ENCODE results near the gene VPREB1. TPM values are rescaled to one million over a fixed set of nuclear protein-coding genes. Genes with fewer than 3 reads are reported as not detected.
A peak's percentile ranks its signal among the peaks of the same experiment; 100 is the strongest.

Gene VPREB1, protein sequence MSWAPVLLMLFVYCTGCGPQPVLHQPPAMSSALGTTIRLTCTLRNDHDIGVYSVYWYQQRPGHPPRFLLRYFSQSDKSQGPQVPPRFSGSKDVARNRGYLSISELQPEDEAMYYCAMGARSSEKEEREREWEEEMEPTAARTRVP
- not detected in 2 replicates for total RNA-seq
- polyA plus RNA-seq = not detected in 2 replicates

DNA sequence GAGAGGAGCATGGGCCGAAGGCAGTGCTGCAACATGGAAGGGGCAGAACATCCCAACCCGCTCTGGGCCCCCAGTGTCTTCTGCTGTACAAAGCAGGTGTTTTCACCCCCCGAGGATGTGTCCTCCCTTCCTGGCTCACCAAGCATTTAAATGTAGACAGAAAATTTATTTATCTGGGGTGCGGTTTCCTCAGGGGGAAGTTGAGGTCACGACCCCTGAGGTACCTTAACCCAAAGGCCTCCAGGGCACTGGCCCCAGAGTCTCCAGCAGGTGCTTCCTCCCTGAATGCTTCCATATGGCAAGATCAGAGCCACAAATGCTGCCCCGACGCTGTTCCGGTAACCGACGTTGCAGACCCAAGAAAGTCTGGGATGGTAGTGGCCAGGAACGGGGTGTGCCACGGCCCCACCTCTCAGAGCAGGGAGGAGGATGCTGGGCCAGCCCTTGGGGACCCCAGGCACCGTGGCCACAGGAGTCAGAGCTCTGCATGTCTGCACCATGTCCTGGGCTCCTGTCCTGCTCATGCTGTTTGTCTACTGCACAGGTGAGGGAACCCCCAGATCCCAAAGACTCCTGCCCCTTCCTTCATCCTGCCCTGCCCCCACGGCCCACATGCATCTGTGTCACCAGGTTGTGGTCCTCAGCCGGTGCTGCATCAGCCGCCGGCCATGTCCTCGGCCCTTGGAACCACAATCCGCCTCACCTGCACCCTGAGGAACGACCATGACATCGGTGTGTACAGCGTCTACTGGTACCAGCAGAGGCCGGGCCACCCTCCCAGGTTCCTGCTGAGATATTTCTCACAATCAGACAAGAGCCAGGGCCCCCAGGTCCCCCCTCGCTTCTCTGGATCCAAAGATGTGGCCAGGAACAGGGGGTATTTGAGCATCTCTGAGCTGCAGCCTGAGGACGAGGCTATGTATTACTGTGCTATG is at the start of gene VPREB1:
TSS of gene VPREB1 (plus strand) at position 471 of the 935 bp plus-strand sequence. CDS start at position 499, 28 bp downstream.
- no peak within 1 kb of the TSS for H3K4me3 ChIP-seq
- H3K9me3 ChIP-seq (ENCODE audit: low read depth) = no peaks in the 10 kb centered on the region
- DNase-seq (ENCODE audit: low read depth in 1 of 2, low spot score in 1 of 2) = no peak
- H3K36me3 ChIP-seq = no peaks in the 10 kb centered on the region
- peaks cover 98% of the 10 kb centered on the region for H3K27me3 ChIP-seq
- no peak within 1 kb of the TSS for H3K27ac ChIP-seq
- H3K4me1 ChIP-seq (ENCODE audit: low read depth) = no peaks in the 10 kb centered on the region
- TF ChIP-seq, protein P1, sequence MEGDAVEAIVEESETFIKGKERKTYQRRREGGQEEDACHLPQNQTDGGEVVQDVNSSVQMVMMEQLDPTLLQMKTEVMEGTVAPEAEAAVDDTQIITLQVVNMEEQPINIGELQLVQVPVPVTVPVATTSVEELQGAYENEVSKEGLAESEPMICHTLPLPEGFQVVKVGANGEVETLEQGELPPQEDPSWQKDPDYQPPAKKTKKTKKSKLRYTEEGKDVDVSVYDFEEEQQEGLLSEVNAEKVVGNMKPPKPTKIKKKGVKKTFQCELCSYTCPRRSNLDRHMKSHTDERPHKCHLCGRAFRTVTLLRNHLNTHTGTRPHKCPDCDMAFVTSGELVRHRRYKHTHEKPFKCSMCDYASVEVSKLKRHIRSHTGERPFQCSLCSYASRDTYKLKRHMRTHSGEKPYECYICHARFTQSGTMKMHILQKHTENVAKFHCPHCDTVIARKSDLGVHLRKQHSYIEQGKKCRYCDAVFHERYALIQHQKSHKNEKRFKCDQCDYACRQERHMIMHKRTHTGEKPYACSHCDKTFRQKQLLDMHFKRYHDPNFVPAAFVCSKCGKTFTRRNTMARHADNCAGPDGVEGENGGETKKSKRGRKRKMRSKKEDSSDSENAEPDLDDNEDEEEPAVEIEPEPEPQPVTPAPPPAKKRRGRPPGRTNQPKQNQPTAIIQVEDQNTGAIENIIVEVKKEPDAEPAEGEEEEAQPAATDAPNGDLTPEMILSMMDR (IDR thresholded peaks at IDR 0.05; ENCODE audit: low read depth, low read length) = no peak

DNA sequence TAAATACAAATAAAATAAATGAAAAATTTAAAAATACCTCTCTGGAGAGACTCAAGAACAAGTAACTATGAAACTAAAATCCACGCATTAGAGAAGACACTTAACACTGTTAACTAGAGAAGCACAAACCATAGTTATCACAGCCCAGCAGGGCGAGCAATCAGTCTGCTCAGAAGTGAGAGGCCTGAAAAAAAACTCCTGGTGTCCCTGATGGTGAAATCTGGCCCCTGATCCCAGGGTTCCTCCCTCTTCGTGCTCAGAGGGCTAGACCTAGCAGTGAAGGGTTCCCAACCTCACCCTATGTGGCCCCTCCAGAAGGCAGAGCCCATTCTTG is 49.7 kb upstream of the VPREB1 start:
- peaks cover 41% of the 10 kb centered on the region for H3K27me3 ChIP-seq
- DNase-seq (ENCODE audit: low read depth in 1 of 2, low spot score in 1 of 2) = no peak
- H3K9me3 ChIP-seq (ENCODE audit: low read depth) = no peaks in the 10 kb centered on the region
- H3K4me3 ChIP-seq = no peak overlapping the region
- no peaks in the 10 kb centered on the region for H3K4me1 ChIP-seq (ENCODE audit: low read depth)
- no peak overlapping the region for H3K27ac ChIP-seq
- H3K36me3 ChIP-seq = no peaks in the 10 kb centered on the region
- TF ChIP-seq, protein P1 (IDR thresholded peaks at IDR 0.05; ENCODE audit: low read depth, low read length) = no peak

DNA sequence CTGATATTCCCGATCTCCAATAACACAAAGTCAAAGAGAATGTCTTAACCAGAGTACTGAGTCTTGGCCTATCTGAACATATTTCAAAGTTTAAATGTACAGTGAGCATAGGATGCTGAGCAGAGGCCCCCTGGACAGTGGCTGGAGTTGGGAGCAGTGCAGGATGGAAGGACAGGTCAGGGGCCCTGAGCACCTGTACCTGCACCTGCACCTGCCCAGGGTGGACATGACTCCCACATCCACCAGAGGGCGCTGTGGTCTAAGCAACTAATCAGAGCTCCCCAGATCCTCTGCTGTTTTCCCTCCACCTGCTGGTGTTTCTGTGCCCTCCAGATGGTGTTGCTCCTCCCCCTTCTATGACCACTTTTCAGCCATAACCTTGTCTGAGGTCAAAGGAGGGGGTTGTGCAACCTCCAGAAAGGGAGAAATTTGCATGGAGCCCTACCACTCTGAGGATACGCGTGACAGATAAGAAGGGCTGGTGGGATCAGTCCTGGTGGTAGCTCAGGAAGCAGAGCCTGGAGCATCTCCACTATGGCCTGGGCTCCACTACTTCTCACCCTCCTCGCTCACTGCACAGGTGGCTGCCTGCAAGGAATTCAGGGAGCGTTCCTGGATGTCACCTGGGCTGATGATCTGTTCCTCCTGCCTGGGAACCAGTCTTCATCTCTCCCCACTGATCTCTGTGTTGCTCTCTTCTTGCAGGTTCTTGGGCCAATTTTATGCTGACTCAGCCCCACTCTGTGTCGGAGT is 49.1 kb upstream of the VPREB1 start:
- H3K27me3 ChIP-seq = peaks cover 47% of the 10 kb centered on the region

DNA sequence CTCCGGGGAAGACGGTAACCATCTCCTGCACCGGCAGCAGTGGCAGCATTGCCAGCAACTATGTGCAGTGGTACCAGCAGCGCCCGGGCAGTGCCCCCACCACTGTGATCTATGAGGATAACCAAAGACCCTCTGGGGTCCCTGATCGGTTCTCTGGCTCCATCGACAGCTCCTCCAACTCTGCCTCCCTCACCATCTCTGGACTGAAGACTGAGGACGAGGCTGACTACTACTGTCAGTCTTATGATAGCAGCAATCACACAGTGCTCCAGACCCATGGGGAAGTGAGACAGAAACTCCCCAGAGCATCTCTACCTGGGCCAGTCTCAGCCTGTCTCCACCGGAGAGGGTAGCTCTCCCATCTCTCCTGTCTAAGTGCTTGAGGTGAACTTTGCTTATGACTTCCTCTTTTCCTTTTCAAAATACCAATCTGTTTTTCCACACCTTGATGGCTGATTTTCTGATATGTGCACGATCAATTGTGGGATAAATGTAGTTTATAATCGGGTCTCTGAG is 48.5 kb upstream of the VPREB1 start:
- H3K4me1 ChIP-seq (ENCODE audit: low read depth) = no peaks in the 10 kb centered on the region
- no peak overlapping the region for H3K4me3 ChIP-seq
- peaks cover 53% of the 10 kb centered on the region for H3K27me3 ChIP-seq
- no peak overlapping the region for H3K27ac ChIP-seq
- H3K36me3 ChIP-seq = no peaks in the 10 kb centered on the region
- H3K9me3 ChIP-seq (ENCODE audit: low read depth) = no peaks in the 10 kb centered on the region
- TF ChIP-seq, protein P1 (IDR thresholded peaks at IDR 0.05; ENCODE audit: low read depth, low read length) = no peak
- no peak for DNase-seq (ENCODE audit: low read depth in 1 of 2, low spot score in 1 of 2)

More for the DNA sequence above, 49.1 kb upstream of the VPREB1 start:
- no peak overlapping the region for H3K4me3 ChIP-seq
- no peaks in the 10 kb centered on the region for H3K4me1 ChIP-seq (ENCODE audit: low read depth)
- H3K9me3 ChIP-seq (ENCODE audit: low read depth) = no peaks in the 10 kb centered on the region
- no peak overlapping the region for H3K27ac ChIP-seq
- DNase-seq (ENCODE audit: low read depth in 1 of 2, low spot score in 1 of 2) = peak; percentile 67 to 74
- no peaks in the 10 kb centered on the region for H3K36me3 ChIP-seq
- TF ChIP-seq, protein P1 (IDR thresholded peaks at IDR 0.05; ENCODE audit: low read depth, low read length) = peak; percentile 88

DNA sequence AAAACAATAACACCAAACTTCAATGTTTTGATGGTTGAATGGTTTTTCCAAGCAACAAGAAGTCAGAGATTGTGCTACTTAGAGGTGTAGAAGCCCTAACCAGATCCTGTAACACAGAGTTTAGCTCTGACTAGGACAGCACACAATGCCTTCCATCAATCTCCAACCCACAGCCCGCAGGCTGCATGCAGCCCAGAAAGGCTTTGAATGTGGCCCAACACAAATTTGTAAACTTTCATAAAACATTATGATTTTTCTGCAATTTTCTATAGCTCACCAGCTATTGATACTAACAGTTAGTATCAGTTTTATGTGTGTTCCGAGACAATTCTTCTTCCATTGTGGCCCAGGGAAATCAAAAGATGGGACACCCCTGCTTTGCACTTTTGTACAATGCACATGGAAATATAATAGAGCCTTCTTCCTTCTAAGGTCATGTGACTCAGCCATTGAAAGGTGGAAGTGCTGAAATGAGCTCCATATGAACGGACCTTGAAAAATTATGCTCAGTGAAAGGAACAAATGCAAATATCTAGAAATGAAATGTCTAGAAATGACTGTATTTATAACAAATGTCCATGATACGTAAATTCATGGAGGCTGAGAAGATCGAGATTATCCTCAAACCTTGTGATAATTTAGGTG is 47.6 kb upstream of the VPREB1 start:
- TF ChIP-seq, protein P1 (IDR thresholded peaks at IDR 0.05; ENCODE audit: low read depth, low read length) = no peak
- Histone ChIP-seq H3K4me3 (no peak overlapping the region), H3K4me1 (ENCODE audit: low read depth) (no peaks in the 10 kb centered on the region), H3K27ac (no peak overlapping the region), H3K27me3 (peaks cover 62% of the 10 kb centered on the region), H3K9me3 (ENCODE audit: low read depth) (no peaks in the 10 kb centered on the region), H3K36me3 (no peaks in the 10 kb centered on the region)
- DNase-seq (ENCODE audit: low read depth in 1 of 2, low spot score in 1 of 2) = no peak
